Measurements from ENCODE around the gene CCDC137.

CCDC137 gene

DNA sequence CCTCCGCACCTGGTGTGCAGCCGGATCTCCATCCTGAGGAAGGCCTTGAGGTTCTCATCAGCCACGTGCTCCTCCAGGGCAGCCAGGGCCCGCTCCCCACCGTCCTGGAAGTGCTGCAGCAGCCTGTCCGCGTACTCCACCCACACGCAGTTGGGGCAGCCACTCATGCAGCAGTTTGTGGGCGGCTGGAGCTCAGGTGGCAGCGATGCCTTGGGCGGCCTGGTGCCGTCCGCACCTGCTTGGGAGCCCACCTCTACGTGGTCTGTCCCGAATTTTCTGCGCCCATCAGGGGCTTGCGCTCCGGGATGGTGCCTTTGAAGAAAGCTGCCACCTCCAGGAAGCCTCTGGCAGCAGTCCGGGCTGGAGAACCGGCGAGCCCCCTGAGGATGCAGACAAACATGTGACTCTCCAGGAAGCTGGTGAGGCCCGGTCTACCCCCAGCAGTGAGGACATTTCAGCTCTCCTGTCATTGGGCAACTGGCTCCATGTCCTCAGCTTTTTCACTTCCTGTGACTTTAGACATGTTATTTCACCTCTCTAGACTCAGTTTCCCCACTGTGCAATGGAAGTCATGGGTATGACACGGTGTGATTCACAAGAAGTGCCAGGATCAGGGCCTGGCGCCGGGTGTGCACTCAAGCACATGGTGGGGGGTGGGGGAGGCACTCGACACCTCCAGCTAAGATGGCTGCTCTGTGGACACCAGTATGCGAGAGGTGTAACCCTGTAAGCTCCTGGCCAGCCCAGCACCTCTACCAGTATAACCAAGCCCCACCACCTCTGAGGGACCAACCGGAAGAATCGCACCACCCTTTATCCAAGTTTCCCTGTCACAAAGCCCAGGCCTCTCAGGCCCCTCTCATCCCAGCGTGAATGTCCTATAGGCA, 1.1 kb upstream of the CCDC137 start (continued):
- TF ChIP-seq, protein P1, sequence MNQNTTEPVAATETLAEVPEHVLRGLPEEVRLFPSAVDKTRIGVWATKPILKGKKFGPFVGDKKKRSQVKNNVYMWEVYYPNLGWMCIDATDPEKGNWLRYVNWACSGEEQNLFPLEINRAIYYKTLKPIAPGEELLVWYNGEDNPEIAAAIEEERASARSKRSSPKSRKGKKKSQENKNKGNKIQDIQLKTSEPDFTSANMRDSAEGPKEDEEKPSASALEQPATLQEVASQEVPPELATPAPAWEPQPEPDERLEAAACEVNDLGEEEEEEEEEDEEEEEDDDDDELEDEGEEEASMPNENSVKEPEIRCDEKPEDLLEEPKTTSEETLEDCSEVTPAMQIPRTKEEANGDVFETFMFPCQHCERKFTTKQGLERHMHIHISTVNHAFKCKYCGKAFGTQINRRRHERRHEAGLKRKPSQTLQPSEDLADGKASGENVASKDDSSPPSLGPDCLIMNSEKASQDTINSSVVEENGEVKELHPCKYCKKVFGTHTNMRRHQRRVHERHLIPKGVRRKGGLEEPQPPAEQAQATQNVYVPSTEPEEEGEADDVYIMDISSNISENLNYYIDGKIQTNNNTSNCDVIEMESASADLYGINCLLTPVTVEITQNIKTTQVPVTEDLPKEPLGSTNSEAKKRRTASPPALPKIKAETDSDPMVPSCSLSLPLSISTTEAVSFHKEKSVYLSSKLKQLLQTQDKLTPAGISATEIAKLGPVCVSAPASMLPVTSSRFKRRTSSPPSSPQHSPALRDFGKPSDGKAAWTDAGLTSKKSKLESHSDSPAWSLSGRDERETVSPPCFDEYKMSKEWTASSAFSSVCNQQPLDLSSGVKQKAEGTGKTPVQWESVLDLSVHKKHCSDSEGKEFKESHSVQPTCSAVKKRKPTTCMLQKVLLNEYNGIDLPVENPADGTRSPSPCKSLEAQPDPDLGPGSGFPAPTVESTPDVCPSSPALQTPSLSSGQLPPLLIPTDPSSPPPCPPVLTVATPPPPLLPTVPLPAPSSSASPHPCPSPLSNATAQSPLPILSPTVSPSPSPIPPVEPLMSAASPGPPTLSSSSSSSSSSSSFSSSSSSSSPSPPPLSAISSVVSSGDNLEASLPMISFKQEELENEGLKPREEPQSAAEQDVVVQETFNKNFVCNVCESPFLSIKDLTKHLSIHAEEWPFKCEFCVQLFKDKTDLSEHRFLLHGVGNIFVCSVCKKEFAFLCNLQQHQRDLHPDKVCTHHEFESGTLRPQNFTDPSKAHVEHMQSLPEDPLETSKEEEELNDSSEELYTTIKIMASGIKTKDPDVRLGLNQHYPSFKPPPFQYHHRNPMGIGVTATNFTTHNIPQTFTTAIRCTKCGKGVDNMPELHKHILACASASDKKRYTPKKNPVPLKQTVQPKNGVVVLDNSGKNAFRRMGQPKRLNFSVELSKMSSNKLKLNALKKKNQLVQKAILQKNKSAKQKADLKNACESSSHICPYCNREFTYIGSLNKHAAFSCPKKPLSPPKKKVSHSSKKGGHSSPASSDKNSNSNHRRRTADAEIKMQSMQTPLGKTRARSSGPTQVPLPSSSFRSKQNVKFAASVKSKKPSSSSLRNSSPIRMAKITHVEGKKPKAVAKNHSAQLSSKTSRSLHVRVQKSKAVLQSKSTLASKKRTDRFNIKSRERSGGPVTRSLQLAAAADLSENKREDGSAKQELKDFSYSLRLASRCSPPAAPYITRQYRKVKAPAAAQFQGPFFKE (tag by site-specific recombination; IDR thresholded peaks at IDR 0.05; ENCODE audit: borderline replicate concordance): no peak
- TF ChIP-seq OVOL3 (tag by site-specific recombination; IDR thresholded peaks at IDR 0.05) (no peak), ZIC2 (tag by site-specific recombination; IDR thresholded peaks at IDR 0.05) (peak; percentile 61), ZNF37A (tag by site-specific recombination; IDR thresholded peaks at IDR 0.05) (no peak), EGR2 (tag by site-specific recombination; IDR thresholded peaks at IDR 0.05; ENCODE audit: low read depth) (peak; percentile 39; the same call in 1 of the 2 replicates), ZNF501 (tag by site-specific recombination; IDR thresholded peaks at IDR 0.05) (no peak), KLF9 (tag by site-specific recombination; IDR thresholded peaks at IDR 0.05; ENCODE audit: low read depth) (no peak), ZNF449 (tag by site-specific recombination; IDR thresholded peaks at IDR 0.05) (peak; percentile 80), ZNF48 (tag by site-specific recombination; IDR thresholded peaks at IDR 0.05) (no peak), ZNF16 (tag by site-specific recombination; IDR thresholded peaks at IDR 0.05; ENCODE audit: low read depth) (no peak), ZNF2 (tag by site-specific recombination; IDR thresholded peaks at IDR 0.05) (no peak), ZNF155 (tag by site-specific recombination; IDR thresholded peaks at IDR 0.05) (no peak), ZNF626 (tag by site-specific recombination; IDR thresholded peaks at IDR 0.05) (no peak), SP2 (tag by site-specific recombination; IDR thresholded peaks at IDR 0.05) (no peak), ZNF629 (tag by site-specific recombination; IDR thresholded peaks at IDR 0.05) (no peak), ZNF747 (tag by site-specific recombination; IDR thresholded peaks at IDR 0.05) (no peak), YY1 (tag by site-specific recombination; IDR thresholded peaks at IDR 0.05) (peak; percentile 54; the same call in 1 of the 2 replicates), ZNF791 (tag by site-specific recombination; IDR thresholded peaks at IDR 0.05) (no peak), SP7 (tag by site-specific recombination; IDR thresholded peaks at IDR 0.05) (no peak), AEBP2 (tag by site-specific recombination; IDR thresholded peaks at IDR 0.05; ENCODE audit: borderline replicate concordance) (no peak), ZNF600 (tag by site-specific recombination; IDR thresholded peaks at IDR 0.05) (no peak), ZBTB8A (tag by site-specific recombination; IDR thresholded peaks at IDR 0.05) (no peak), GLIS1 (tag by site-specific recombination; IDR thresholded peaks at IDR 0.05) (peak; percentile 74), ZNF555 (tag by site-specific recombination; conservative IDR thresholded peaks at IDR 0.05) (no peak), ZNF398 (tag by site-specific recombination; IDR thresholded peaks at IDR 0.05) (no peak)
- TF ChIP-seq, protein P2, sequence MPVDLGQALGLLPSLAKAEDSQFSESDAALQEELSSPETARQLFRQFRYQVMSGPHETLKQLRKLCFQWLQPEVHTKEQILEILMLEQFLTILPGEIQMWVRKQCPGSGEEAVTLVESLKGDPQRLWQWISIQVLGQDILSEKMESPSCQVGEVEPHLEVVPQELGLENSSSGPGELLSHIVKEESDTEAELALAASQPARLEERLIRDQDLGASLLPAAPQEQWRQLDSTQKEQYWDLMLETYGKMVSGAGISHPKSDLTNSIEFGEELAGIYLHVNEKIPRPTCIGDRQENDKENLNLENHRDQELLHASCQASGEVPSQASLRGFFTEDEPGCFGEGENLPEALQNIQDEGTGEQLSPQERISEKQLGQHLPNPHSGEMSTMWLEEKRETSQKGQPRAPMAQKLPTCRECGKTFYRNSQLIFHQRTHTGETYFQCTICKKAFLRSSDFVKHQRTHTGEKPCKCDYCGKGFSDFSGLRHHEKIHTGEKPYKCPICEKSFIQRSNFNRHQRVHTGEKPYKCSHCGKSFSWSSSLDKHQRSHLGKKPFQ (tag by site-specific recombination; IDR thresholded peaks at IDR 0.05): peak; percentile 43; the same call in 1 of the 2 replicates

Data from HEK293 (cell line).